Measurements from ENCODE around the gene TXLNB.
"Not testable (repeated sequence)": the region's sequence is repeated elsewhere in the genome, so short reads cannot be mapped to it uniquely, and the experiment has no call there.

Gene TXLNB

DNA sequence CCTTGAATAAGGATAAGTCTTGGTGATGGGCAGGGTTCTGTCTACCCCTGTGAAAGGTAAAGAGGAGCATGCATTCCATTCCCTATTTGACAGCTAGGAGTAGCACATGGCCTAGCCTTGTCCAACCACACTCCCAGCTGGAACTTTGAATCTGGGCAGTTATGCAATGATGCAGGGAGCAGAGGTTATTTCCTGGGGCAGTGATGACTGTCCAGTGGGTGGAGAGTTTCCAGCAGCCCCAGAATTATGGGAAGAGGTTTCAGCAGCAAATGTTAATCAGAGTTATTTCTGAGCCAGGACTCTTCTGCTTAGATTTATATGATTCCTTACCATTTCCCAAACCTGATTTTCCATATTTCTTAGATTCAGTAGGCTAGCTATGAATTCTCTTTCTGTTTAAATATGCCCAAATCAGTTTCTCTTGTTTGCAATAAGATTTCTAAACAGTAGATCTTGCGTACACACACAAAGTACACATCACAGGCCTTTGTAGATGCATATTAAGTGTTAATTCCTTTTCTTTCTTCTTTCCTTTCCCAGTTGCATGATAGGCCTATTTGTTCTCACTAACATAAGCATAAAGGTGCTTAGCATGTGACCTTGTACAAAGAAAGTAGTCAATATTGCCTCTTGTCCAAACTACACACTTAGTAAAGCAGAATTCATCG lies 17.3 kb upstream of the TXLNB start:
- no peak for DNase-seq

DNA sequence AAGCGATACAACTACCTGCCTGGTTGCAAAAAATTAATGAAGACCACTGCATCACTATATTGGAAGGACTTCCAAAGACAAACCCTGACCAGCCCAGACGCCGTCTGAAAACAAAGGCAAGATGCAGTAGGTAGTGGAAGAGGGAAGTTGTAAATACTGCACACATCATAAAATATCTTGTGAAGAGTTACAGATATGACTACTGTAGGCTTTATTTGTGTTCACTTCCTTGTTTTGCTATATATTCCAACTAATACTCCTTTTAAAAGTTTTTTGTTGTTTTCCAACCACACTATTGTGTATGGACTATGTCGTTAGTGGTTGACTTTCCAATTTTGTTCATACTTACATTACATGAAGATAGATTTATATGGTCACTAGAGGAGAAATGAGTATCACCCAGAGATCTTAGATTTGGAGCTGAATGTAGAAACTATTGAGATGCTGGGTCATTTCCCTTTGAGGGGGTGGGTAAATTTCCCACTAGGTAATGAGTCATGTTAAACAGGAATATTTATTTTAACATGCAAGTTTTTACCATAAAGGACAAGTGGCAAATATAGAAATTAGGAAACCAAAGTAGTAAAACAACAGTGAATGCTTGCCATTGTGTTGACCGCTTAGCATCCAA lies 16.6 kb upstream of the TXLNB start:
- no peak for DNase-seq

DNA sequence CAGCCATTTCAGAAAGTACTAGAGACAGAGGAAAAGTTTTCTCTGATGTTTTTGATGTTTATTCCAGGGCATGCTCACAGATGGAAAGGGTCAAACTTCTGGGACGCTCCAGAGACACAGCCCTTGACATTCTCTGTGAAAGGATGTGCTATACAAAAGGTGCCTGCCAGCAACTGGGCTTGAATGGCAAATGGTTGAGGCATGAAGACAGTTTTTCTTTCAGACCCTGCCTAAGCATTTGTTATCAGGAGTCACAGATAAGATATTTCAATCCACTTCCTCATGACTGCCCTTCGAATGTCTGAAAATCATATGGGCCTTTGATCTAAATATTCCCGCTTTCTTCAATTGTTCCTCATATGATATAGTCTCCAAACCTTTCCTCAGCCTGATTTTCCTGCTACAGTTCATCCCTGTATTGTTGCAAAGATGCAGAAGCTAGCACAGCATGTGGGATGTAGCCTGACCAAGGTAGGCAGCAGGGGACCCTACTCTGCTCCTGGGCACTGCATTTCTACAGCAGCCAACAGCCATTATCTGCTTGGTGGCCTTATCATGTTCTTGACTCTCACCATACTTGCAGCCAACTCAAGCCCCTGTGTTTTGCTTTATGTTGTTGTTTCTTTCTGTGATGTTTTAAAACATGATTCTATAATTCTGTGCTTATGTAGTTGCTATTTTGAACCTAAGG lies 14.6 kb upstream of the TXLNB start:
- DNase-seq = no peak

DNA sequence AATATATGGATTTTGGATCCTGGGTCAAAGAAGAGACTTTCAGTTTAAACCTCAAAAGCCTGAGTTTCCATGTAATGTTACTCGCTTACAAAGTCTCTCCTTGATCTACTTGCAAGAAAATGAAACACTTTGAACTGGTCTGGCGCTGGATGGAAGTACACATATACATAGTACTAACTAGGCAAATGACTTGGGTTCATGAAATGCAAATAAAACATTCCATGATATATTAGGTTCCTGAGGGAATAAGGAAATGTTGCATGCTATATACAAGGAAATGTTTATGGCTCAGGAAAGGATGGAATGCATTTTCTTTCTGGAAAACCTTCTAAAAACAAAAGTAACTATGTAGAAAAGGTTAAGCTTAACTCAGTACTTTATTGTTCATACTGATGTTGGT lies 11.4 kb upstream of the TXLNB start:
- DNase-seq = no peak

DNA sequence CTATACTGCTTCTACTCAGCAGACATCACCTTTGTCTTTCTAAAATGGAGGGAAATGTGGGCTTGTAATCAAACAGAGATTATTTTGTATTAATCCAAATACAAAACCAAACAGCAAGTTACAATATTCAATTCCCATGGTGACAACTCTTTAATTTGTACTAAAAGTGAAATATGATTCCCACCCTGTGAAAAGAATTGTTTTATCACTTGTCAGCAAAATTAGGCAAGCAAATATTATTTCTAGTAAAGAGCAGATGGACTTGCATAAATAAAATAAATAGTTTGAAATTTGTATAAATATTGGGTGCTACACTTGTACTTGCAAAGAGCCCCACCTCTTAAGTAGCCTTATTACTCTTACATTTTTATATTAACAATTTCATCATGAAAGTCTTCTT lies 6.1 kb upstream of the TXLNB start:
- no peak for DNase-seq

DNA sequence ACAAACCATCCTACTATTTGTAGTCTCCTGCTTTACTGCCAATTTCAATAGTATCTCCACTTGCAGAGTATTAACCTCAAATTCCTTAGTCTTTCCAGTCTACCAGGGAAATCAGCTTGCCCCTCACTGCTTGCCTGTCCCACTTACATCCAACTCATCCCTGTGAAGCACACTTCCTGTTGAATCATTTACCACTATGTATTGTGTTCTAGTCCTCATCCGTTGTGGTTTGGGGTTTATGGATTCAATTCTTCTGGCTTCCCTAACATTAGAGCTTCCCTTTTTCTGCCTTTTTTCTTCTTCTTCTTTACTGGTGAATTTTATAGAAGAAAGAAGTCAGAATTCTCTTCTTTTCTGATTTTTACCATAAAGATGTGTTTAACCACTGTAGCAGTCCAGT lies 5.1 kb upstream of the TXLNB start:
- no peak for DNase-seq

DNA sequence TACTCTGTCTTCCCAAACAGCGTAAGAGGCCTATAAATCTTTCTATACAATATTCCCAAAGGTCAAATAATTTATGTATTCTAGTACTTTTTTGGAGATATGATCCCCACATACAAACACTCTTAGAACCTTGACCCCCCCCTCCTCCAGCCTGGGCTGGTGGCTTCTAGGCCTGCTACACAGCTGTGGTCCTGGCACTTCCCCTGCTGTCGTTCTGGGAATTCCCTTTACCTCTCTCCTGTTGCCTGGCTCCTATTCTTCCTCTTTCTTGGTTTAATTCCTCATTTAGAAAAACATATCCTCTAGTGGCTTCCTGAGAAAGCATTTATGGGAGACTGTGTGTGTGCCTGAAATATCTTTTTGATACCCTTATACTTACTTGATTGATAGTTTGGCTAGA lies 4.1 kb upstream of the TXLNB start:
- no peak for DNase-seq

DNA sequence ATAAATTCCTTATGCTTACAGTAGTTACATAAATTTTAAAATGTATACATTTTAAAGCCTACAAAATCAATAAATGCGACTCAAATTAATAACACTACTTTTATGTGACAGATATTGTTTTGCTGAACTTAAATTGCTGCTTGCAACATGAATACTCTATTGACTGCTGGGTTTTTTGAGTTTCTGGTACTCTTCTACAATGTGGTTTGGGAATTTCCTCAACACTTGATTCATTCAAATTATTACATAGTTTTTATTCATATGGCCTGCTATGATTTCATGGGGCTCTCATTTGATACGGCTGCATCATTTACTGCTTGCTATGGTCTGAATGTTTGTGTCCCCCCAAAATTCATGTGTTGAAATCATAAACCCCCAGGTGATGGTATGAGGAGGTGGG lies 2.3 kb upstream of the TXLNB start:
- no peak for DNase-seq

DNA sequence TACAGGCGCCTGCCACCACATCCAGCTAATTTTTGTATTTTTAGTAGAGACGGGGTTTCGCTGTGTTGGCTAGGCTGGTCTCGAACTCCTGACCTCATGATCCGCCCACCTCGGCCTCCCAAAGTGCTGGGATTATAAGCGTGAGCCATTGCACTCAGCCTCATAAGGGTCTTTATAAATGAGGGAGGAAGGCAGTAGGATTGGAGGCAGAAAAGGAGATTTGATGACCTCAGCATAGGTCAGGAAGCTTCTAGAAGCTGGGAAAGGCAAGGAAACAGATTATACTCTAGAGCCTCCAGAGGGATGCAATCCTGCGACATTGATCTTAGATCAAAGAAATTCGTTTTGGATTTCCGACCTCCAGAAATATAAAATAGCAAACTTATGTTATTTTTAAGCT lies 1.4 kb upstream of the TXLNB start:
- not testable (repeated sequence) for DNase-seq

DNA sequence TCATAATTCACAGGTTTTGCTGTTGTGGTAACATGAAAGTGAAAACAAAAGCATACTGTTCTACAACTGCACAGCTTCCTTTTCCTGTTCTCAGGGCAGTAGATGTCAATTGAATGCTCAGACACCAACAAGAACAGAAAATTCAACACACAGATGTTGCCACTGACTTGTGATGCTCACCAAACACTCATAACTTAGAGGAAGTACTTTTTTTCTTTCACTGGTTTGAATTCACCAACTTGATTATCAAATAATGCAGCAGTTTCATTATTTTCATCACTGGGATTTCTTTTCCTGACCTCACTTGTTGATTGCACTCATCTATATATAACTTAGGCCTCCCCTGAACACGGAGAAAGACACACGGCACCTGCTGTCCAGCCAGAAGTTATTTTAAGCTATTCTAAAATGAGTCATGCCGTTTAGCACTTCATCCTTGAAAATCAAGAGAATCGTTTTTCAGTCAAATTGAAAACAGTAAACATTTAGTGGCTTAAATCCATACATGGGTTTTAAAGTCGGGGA lies 949 bp downstream of the TXLNB start:
- DNase-seq = no peak

DNA sequence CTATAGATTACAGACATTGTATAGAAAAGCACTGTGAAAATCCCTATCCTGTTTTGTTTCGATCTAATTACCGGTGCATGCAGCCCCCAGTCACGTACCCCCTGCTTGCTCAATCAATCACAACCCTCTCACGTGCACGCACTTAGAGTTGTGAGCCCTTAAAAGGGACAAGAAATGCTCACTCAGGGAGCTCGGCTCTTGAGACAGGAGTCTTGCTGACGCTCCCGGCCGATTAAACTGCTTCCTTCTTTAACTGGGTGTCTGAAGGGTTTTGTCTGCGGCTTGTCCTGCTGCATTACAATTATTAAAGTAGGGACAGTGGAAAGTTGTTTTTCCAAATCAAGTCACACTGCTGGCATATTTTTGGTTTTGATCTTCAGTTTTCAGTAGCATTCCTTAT lies 2.6 kb downstream of the TXLNB start:
- DNase-seq = no peak

DNA sequence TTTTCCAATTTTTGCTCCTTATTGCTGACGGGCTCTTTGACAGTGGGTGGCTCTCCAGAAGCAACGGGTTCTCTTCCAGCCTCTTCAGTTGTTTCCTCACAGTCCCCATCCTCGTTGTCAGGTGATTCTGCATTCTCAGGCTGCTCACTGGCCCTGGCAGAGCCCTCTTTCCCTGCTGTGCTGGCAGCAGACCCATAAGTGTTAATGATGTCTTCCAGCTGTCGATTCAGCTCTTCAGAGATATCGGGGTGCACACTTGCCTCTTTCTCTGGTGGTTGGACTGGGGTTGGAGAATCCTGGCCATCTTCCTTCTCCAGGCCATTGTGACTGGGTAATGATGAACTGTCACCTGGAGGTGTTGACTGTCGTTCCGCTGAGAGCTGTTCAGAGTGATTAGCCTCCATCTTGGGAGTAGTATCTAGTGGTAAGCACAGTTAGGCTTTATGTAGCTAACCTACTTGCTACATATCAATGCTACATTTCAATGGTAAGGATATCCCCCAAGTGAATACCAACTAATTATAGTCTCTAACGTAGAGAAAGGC lies 3.2 kb downstream of the TXLNB start:
- no peak for DNase-seq

DNA sequence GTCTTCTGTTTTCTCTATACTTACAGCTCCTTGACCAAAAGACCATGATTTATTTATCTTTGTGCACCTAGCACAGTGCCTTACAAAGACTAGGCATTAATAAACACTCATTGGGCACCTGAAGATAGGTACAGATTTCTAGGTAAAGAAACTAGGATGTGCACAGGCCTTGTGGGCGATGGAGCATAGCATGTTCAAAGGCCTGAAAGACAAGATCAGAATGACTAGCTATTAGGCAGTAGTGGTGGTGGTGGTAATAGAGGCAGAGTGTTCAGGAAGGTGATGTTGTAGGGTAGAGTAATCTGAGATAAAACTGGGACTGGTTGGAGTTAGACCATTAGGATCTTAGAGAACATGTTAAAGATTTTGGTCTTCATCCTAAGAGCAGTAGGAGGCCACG lies 3.9 kb downstream of the TXLNB start:
- no peak for DNase-seq

DNA sequence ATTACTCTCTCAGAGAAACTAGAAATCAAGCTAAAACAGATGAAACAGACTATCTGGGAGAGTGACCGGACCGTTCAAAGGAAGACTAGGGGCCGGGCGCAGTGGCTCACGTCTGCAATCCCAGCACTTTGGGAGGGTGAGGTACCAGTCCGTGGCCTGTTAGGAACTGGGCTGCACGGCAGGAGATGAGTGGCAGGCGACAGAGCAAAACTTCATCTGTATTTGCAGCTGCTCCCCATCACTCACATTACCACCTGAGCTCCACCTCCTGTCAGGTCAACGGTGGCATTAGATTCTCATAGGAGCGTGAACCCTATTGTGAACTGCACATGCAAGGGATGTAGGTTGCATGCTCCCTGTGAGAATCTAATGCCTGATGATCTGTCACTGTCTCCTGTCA lies 5.4 kb downstream of the TXLNB start:
- not testable (repeated sequence) for DNase-seq

DNA sequence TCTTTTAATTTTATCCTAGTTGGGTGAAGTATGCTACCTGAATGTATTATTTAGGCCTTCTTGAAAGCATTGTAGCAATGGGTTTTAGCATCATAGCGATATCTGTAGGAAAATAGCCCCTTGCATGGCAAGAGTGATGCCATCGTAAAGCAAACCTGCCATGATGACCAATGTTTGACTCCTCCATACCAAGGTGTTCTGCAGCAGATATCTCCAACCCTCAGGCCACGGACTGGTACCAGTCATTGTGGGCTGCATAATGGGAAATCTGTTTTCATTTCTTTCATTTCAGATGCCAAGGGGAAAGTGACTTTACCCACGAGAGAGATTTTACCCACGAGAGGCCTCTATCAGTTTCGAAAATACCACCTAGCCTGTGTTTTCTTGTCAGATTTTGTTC lies 6.2 kb downstream of the TXLNB start:
- DNase-seq = no peak

DNA sequence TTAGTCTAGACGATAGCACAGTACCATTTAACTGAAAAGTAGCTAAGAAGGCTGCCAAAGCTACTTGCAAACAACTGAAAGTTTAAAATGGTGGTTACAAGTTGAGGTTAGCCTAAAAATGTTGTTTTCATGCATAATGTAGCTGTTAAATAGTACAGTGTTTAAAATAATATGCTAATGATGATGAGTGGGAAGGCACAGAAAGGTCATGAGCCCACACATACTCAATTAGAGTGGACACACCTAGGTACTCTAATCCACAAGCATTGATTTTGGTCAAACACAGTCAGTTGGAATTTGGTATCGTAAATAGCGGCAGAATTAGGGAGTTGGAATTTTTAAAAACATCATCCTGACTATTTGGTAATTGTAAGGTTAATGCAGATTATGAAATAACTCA lies 7.0 kb downstream of the TXLNB start:
- no peak for DNase-seq

DNA sequence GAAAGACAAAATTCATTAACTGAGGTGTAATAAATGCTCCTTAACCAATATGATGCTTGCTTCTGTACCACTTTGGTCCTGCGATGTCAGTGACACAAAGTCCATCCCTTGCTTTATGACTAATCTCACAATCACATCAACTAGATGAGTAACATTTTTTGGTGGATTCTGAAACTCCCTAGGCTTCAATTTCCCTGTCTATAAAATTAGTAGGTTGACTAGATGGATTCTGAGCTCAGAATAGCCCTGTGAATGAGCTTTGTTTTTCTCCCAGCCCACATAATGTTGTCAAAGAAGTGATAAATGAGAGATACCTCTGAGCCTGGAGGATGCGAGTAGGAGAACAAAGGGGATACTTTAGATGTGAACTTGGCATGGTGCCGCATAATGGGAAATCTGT lies 9.1 kb downstream of the TXLNB start:
- DNase-seq = no peak

DNA sequence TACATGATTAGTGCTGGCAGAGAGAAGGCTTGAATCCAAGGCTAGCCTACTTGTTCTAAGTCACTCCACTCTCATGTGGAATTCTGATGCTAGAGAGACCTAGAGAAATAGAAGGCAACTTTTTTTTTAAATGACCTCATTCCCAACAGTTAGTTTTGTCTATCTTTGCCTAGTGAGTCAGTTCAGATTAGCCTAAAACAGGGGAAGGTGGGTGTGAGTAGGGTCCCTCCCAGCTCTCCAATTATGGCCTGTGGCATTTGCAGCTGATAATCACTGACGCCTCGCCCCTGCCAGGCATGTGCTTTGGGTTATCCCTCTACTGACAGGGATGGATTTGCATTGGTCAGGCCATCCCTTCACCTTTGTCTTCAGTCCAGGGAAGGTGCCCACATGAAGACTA lies 13.6 kb downstream of the TXLNB start:
- DNase-seq = no peak

DNA sequence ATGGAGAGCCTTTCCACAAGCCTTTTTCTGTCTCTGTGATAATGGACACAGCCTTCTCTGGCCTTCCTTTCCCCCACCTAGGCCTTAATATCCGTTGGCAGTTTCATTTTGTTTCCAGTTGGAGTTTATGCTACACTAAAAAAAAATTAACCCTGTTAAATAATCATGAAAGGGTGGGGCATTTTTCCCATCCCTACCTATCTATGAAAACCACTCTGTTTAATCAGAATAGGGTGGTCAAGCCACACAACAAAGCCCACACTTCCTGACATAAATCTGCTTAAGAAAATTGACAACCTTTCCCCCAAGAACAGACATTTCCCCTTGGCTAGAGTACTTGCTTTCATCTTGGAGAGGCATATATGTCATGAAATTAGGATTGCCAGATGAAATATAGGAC lies 14.2 kb downstream of the TXLNB start:
- no peak for DNase-seq

DNA sequence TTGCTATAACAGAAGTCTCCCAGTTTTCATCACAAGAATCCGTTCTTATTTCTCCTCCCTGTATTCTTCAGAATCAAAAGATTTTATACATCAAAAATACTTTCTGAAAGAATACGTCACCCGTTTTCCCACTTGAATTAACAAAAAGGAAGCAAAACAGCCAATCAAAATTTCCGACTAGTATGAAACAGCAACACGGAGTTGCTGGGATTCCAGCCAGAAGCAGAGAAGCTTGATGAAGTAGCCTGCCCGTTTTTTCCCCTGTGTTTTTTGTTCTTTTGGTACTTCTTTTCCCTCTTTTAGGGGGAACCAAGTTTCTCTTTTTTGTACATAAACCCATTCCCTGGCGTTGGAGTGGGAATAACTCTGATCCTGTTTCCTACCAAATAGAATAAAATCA lies 14.6 kb downstream of the TXLNB start:
- no peak for DNase-seq

DNA sequence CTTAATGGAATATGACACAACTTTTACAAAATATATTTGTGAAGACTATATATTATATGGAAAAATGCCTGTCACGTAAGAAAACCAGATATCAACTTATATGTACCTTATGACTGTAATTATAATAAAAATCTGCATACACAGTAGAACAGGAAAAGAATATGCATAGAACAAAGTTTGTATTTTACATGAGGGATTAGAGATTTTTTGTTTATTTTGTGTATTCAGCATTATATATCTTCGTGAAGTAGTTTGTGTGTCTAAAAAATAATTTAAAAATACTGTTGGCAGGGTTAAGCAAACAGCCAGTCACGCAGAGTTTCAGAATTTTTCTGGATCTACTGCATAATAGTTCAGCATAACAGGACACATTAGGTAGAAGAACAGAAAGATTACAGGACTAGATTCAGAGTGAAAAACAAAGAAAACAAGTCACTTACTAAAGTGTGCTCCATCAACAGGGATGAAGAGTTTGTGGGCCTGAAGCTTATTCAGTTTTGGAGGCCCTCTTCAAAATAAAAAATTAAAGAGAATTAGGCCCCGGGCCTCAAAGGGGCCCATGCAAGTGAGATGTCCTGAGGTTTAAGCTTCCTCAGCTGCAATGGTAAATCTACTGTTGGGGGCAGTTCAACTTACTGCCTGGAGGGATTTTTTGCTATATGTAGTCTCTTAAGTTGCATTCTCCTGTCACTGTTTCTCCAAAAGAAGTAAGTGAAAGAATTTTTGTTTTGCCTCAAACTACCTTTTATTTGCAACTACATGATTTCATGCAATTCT lies 16.3 kb downstream of the TXLNB start:
- DNase-seq = no peak

DNA sequence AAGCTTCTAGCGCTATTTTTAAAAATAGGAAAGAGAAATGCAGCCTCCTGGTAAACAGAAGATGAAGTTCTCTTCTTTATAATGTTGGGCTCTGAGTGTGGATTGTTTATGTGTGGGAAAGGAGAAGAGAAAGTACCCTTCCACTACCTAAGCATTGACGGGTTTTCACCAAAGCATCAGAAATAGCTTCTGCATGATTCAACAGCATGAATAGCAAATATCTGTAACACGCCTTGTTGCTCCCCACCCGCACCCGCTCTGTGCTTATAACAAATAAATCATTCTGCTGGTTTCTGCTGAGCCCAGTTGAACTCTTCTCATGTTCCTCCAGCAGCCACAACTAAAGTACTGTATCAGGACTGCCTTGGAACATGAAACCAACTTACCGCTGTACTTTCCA lies 20.7 kb downstream of the TXLNB start:
- DNase-seq = no peak

DNA sequence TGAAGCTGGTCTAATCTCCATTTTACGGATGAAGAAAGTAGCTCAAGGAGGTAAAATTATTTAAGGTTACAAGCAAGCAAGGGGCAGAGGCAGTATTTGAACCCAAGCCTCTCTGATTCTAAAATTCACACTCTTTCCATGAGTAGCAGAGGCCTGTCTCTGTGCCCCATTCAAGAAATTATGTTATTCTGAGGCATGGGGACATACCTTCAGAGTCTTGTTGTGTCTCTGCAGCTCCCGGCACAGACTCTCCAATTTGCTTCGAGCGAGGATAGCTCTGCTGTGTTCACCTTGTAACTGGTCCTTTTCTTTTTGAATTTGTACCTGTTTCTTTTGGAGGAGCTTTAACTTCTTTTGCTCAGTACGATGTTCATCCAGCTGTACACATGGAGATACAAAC lies 21.5 kb downstream of the TXLNB start:
- DNase-seq = no peak
